SH-SY5Y (cell line): Measurements from ENCODE around the gene DLGAP4.

Experiments used
- GATA2 ChIP-seq: IDR thresholded peaks from 2 replicates; pipeline ENCODE4 v1.6.1; 2011; ENCODE audit warnings: mild to moderate bottlenecking, low read depth, low read length
- GATA3 ChIP-seq: IDR thresholded peaks from 2 replicates; pipeline ENCODE4 v1.6.1; 2011; ENCODE audit warnings: low read depth, mild to moderate bottlenecking, low read length, moderate library complexity

The DLGAP4 gene

GRCh38 chr20:36478137-36478905 lies 172.2 kb downstream of the DLGAP4 start:
- TF ChIP-seq GATA3 = no peak
- TF ChIP-seq GATA2 = no peak

- TF ChIP-seq GATA2 = no peak
- no peak for TF ChIP-seq GATA3
These were observed 173.8 kb downstream of the DLGAP4 start for GRCh38 chr20:36479938-36480337.

DNA sequence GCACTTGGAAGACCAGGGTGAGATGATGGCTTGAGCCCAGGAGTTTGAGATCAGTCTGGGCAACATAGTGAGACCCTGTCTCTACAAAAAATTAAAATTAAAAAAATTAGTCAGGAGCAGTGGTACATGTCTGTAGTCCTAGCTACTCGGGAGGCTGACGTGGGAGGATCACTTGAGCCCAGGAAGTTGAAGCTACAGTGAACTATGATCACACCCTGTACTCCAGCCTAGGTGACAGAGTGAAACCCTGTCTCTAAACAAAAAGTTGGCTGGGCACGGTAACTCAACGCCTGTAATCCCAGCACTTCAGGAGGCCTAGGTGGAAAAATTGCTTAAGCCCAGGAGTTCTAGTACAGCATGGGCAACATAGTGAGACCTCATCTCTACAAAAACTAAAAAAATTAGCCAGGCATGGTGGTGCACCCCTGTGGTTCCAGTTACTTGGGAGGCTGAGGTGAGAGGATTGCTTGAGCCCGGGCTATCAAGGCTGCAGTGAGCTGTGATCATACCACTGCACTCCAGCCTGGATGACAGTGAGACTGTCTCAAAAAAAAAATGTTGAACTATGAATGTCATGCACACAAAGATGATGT lies 174.4 kb downstream of the DLGAP4 start:
- TF ChIP-seq GATA2 (no peak), GATA3 (no peak)

- no peak; the same call in 1 of the 2 replicates for TF ChIP-seq GATA3
- peak; percentile 37; the same call in 1 of the 2 replicates for TF ChIP-seq GATA2
These were observed 175.4 kb downstream of the DLGAP4 start for GRCh38 chr20:36481380-36482043.

DNA sequence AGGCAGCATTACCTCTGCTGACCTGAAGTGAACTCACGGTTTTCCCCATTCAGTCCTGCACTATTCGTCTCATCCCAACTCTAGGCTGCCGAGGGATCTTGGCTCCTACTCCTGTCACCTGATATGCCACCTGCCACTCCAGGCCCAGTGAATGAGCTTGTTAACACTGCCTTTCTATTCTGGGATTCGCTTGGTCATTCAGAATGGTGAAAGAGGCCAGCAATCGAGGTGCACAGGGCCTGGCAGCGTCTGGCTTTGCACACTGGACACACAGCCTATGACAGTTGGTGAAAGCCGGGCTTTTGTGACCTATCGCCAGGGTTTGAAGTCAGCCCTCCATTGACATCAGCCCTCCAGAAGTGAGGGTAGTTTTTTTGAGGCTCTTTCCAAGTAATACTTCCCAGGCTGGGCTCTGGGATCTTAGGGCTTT lies 175.9 kb downstream of the DLGAP4 start:
- no peak for TF ChIP-seq GATA2
- no peak for TF ChIP-seq GATA3

DNA sequence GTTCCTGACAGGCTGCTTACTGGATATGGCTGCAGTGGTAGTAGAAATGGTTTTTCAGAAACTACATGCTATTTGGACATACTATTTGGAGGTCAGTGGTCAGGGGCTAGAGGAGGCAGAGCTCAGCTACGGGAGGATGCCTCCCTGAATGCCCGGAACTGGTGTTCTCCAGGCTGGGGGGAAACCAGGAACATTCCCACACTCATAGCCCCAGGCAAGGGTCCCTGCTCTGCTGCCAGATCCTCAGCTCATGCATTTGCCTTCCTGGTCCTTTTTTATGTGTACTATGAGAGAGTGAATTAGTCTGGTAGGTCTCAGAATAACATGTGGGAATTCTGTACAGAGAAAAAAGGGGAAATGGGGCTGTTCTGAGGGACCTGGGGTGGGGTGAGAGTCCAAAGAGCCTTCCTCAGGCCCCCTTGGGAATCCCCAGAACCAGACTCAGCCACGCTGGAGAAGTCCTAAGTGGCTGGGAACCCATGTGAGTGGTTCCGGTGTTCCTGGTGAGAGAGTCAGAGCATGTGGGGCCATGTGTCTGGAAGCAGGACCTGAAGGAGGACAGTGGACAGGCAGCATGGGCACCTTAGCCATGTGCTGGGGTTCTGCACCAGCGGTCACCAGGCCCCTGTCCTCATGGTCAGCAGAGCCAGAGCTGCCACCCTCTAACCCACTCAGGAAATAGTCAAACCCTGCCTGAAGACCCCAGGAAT lies 177.2 kb downstream of the DLGAP4 start:
- no peak for TF ChIP-seq GATA2
- no peak for TF ChIP-seq GATA3

- TF ChIP-seq GATA2 (no peak), GATA3 (no peak)
These were observed 178.0 kb downstream of the DLGAP4 start for GRCh38 chr20:36483919-36484808.

DNA sequence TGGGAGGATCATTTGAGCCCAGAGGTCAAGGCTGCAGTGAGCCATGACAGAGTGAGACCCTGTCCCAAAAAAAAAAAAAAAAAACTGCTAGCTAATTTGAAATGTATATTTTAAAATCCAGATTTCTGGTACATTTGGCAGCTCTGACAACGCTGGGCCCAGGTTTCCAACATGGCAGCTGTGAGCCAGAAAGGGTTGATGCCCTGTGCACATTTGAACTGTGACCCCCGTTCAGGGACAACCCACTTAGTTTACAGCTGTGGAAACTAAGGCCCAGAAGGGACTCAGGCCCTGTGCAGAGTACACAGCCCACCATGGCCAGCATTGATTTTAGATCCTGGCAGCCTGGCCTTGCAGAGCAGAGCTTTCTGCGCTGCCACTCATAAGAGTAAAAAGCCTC lies 179.1 kb downstream of the DLGAP4 start:
- no peak for TF ChIP-seq GATA3
- TF ChIP-seq GATA2 = no peak

GRCh38 chr20:36487069-36487468 lies 180.9 kb downstream of the DLGAP4 start:
- TF ChIP-seq GATA2 = no peak
- TF ChIP-seq GATA3 = no peak

GRCh38 chr20:36490191-36490590 lies 184.1 kb downstream of the DLGAP4 start:
- no peak for TF ChIP-seq GATA2

DNA sequence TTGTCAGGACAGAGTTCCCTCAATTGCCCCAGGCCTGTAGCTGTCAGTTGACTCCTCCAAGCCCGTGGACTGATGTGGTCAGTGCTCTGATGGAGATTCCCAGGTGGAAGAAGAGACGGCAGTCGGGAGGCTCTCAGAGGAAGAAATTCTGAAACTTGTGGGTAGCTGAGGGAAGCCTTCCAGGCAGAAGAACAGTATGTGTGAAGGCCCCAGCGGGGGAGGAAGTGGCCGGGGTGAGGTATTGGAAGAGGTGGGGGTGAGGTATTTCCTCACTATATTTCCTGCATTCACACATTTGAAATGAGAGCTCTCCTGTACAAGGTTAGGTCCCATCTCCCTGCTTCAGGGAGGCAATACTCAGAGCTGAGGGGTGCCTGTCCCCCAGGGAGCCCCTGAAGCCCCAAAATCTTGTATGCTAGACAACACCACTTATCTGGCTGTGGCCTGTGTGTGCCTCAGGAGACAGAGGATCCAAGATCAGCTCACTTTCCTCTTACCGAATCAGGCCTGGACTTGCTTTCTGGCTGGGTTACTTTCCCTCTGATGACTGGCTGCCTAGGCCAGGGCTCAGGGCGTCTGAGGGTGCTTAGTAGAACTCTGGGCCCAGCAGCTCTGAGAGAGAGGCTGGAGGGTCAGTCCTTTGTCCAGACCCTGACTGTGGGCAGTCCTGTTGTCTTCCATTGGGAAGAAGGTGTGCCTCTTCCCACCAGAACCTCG lies 185.9 kb downstream of the DLGAP4 start:
- TF ChIP-seq GATA3 = no peak
- no peak for TF ChIP-seq GATA2

DNA sequence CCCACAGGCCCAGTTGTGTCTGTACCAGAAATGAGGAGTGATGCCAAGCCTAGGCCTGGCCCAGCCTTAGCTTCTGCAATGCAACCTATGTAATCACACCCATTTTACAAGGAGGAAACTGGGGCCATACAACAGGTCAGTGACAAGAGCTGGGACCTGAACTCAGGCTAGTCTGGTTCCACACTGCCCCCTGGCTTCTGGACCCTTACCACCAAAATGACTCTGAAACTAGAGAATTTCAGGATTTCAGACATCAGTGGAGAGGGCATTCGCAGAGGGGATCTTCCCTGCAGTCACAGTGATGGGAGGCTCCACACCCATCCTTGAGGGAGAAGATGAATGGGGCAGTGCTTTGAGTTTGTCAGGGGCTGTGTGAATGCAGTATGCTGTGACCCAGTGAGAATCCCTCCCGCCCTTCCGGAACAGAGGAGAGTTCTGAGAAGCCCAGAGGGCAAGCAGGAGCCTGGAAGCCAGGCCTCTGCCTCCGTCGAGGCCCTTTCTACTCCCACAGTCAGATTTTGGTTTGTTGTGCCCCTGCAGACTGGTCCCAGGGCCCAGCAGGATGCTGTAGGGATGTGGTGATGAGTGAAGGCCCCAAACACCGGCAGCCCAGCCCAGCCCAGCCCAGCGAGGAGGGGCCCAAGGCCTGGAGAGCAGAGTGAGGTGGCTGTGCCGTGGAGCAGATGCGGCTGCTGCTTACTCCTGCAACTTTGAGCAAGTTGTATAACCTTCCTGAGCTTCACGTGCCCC lies 187.1 kb downstream of the DLGAP4 start:
- TF ChIP-seq GATA2 (no peak), GATA3 (no peak)
